Type B pancreatic cell (in vitro differentiated cells): ENCODE results near the gene OR52J3. TPM values are rescaled to one million over a fixed set of nuclear protein-coding genes. Genes with fewer than 3 reads are reported as not detected.
"Not testable (repeated sequence)": the region's sequence is repeated elsewhere in the genome, so short reads cannot be mapped to it uniquely, and the experiment has no call there.

ENCODE experiments used
- DNase-seq: peaks from one replicate; pipeline ENCODE4 v3.0.0; 2021; ENCODE audit warnings: mixed read lengths; ENCODE audit not compliant: unreplicated experiment; ENCODE audit errors: extremely low spot score
- H3K27ac Mint-ChIP-seq: 2 replicates; pipeline ENCODE4 v1.8.0; 2021; ENCODE audit warnings: mild to moderate bottlenecking, mixed read lengths
- H3K27me3 Mint-ChIP-seq: 2 replicates; pipeline ENCODE4 v1.8.0; 2021; ENCODE audit warnings: mixed read lengths
- H3K36me3 Mint-ChIP-seq: 2 replicates; pipeline ENCODE4 v1.8.0; 2021; ENCODE audit warnings: mixed read lengths
- H3K4me1 Mint-ChIP-seq: one replicate; pipeline ENCODE4 v1.8.0; 2021; ENCODE audit warnings: mixed read lengths; ENCODE audit not compliant: unreplicated experiment
- H3K4me3 Mint-ChIP-seq: 2 replicates; pipeline ENCODE4 v1.8.0; 2021; ENCODE audit warnings: mild to moderate bottlenecking, mixed read lengths
- H3K9me3 Mint-ChIP-seq: 2 replicates; pipeline ENCODE4 v1.8.0; 2021; ENCODE audit warnings: mixed read lengths
- CTCF ChIP-seq: fragments of 200-600 bp; sonication (generic); conservative IDR thresholded peaks from 2 replicates; pipeline ENCODE4 v1.5.0; 2021; ENCODE audit warnings: antibody characterized with exemption, mild to moderate bottlenecking
- total RNA-seq: library from RNA; stranded (reverse); gene quantifications from 2 replicates; pipeline ENCODE4 v1.2.1, GENCODE V29; 2021; ENCODE audit warnings: low replicate concordance

The OR52J3 gene
- total RNA-seq, 1 donor from 2014 or later, result not detected

- Mint-ChIP-seq H3K27me3 (peaks cover 2% of the 10 kb centered on the region), H3K27ac (no peak overlapping the region), H3K9me3 (no peaks in the 10 kb centered on the region), H3K36me3 (no peaks in the 10 kb centered on the region), H3K4me3 (no peak overlapping the region), H3K4me1 (no peaks in the 10 kb centered on the region)
- TF ChIP-seq CTCF, result no peak
- DNase-seq, result no peak
Observed at GRCh38 chr11:5043380-5043779, 2.9 kb upstream of the OR52J3 start.

DNA sequence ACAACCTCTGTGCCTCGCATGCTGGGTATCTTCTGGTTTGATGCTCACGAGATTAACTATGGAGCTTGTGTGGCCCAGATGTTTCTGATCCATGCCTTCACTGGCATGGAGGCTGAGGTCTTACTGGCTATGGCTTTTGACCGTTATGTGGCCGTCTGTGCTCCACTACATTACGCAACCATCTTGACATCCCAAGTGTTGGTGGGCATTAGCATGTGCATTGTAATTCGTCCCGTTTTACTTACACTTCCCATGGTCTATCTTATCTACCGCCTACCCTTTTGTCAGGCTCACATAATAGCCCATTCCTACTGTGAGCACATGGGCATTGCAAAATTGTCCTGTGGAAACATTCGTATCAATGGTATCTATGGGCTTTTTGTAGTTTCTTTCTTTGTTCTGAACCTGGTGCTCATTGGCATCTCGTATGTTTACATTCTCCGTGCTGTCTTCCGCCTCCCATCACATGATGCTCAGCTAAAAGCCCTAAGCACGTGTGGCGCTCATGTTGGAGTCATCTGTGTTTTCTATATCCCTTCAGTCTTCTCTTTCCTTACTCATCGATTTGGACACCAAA lies 516 bp downstream of the OR52J3 start:
- Mint-ChIP-seq H3K4me3 (no peak overlapping the region), H3K9me3 (no peaks in the 10 kb centered on the region), H3K4me1 (no peaks in the 10 kb centered on the region), H3K27me3 (peaks cover 2% of the 10 kb centered on the region), H3K36me3 (no peaks in the 10 kb centered on the region), H3K27ac (no peak overlapping the region)
- no peak for TF ChIP-seq CTCF
- DNase-seq, result no peak

- not testable (repeated sequence) for H3K36me3 Mint-ChIP-seq, H3K27ac Mint-ChIP-seq, DNase-seq, H3K4me3 Mint-ChIP-seq, H3K27me3 Mint-ChIP-seq, H3K4me1 Mint-ChIP-seq, H3K9me3 Mint-ChIP-seq
Observed at GRCh38 chr11:5058679-5059078, 12.4 kb downstream of the OR52J3 start.

DNA sequence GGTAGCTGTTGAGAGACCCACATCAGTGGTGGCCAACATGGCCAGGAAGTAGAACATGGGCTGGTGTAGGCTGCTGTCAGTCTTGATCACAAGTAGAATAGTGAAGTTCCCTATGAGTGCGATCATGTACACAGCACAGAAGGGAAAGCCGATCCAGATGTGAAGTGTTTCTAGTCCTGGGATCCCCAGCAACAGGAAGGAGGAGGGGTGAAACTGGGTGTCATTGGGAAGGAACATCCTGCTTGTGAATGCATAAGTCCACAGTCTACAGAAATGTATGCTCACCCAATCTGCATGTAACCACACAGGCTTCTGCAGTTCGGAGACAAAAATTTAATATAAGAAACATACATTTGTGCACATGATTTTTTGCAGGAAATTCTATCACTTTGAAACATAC lies 13.1 kb downstream of the OR52J3 start, which contains the start of gene OR52E2:
TSS of gene OR52E2 (minus strand) at position 237 of the 400 bp plus-strand sequence. CDS start at position 237, 0 bp downstream.
- Mint-ChIP-seq H3K27ac (no peak within 1 kb of the TSS), H3K27me3 (no peaks in the 10 kb centered on the region), H3K4me3 (no peak within 1 kb of the TSS), H3K36me3 (no peaks in the 10 kb centered on the region), H3K9me3 (no peaks in the 10 kb centered on the region), H3K4me1 (no peaks in the 10 kb centered on the region)
- DNase-seq, result no peak
- TF ChIP-seq CTCF, result no peak

DNA sequence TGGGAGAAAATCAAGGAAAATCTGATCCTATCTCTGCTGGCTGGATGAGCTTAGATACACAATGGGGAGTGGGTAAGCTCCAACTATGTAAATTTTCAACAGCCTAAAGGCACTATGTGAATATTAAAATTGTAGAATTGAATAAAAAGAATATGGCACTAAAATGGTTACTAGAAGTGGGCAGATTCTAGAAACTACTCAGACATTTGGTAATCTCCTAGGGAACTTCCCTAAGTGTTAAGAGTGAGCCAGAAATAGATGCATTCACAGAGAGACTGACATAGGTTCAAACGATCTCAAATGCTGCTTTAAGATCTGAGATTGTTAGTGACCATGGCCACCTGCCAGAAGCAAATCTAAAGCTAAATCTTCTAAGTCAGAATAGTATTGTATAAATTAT lies 18.7 kb downstream of the OR52J3 start:
- no peaks in the 10 kb centered on the region for H3K27me3 Mint-ChIP-seq
- no peak overlapping the region for H3K27ac Mint-ChIP-seq
- no peaks in the 10 kb centered on the region for H3K36me3 Mint-ChIP-seq

DNA sequence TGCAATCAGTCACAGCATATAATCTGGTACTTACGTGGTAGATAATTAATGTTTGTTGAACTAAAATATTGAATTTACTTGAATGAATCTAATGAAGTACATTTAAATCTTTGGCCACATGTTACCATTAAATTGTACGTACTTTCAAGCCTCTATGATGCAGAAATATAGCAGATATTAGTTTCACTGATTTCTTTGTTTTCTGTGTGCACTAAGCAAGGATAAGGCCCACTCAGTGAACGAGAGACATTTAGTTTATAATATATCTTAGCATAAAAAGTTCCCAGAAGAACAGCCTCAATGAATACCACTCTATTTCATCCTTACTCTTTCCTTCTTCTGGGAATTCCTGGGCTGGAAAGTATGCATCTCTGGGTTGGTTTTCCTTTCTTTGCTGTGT lies 22.9 kb downstream of the OR52J3 start, which contains the start of gene OR52E1:
TSS of gene OR52E1 (plus strand) at position 301 of the 400 bp plus-strand sequence.
- Mint-ChIP-seq H3K27me3 (no peaks in the 10 kb centered on the region), H3K27ac (no peak within 1 kb of the TSS), H3K36me3 (no peaks in the 10 kb centered on the region), H3K9me3 (no peaks in the 10 kb centered on the region), H3K4me1 (no peaks in the 10 kb centered on the region), H3K4me3 (no peak within 1 kb of the TSS)
- no peak for TF ChIP-seq CTCF
- DNase-seq, result no peak

More for the DNA sequence above, 18.7 kb downstream of the OR52J3 start:
- no peak for DNase-seq
- Mint-ChIP-seq H3K4me3 (no peak overlapping the region), H3K9me3 (no peaks in the 10 kb centered on the region), H3K4me1 (no peaks in the 10 kb centered on the region)
- no peak for TF ChIP-seq CTCF
